Liver (tissue), 3 donors: ENCODE measurements around the gene SNX14.

Source experiments
- CTCF ChIP-seq: fragments of 150-350 bp; IDR thresholded peaks from 2 replicates; pipeline ENCODE4 v1.5.1; 2017; ENCODE audit warnings: improper control_type of control experiment, low read depth, low read length; ENCODE audit not compliant: missing input control
- EGR1 ChIP-seq, 2 donors: IDR thresholded peaks; 2 replicates each; pipeline ENCODE4 v1.6.1; 2016 to 2018; ENCODE audit warnings: antibody characterized with exemption in 2 of 2, low read depth in 2 of 2
- MAX ChIP-seq: IDR thresholded peaks from 2 replicates; pipeline ENCODE4 v1.6.1; 2016; ENCODE audit warnings: antibody characterized with exemption
- RAD21 ChIP-seq, 2 donors: IDR thresholded peaks; 2 replicates each; pipeline ENCODE4 v1.6.1; 2016; ENCODE audit warnings: antibody characterized with exemption in 2 of 2, mild to moderate bottlenecking in 2 of 2
- TAF1 ChIP-seq: conservative IDR thresholded peaks from 2 replicates; pipeline ENCODE4 v1.6.1; 2016; ENCODE audit warnings: antibody characterized with exemption, mild to moderate bottlenecking
- donor health status: healthy.
- donor health status: healthy.

GRCh38 chr6:85580878-85581267, 12.8 kb downstream of the SNX14 start:
- TF ChIP-seq MAX (no peak), TAF1 (no peak), EGR1 (IDR thresholded peaks at IDR 0.05; ENCODE audit: low read depth in 2 of 2) (no peak), CTCF (no peak), RAD21 (IDR thresholded peaks at IDR 0.05) (no peak)
